Germinal center (tissue), 1 donor: ENCODE measurements around the gene OR6J1.
"Not testable (repeated sequence)": the region's sequence is repeated elsewhere in the genome, so short reads cannot be mapped to it uniquely, and the experiment has no call there.

Experiments
- DNase-seq: peaks from one replicate; pipeline ENCODE4 v3.0.0; 2012; ENCODE audit warnings: mixed read lengths, low spot score

The OR6J1 gene

DNA sequence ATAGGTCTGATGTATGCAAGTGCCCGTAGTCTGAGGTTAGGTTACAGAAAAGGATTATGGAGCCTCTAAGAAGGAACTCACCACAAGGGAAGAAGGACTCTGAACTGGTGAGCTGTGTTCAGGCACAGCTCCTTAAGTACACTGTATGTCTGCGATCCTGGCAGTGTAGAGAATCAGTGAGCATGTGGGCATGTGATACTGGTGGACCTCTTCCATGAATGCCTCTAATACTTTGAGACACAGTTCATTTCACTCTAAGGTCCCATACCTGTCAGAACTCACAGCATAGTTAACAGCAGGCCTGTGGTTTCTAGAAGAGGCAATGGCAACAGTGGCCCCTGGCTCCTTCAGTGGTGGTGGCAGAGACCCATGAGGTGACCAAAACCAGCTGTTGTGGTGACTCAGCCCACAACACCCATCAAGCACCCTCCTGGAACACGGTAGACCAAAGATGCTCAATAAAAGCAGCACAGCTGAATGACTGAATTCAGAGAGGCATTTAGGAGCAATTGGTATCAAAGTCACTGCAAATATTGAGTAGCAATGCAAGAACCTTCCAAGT is 6.9 kb upstream of the OR6J1 start:
- no peak for DNase-seq

DNA sequence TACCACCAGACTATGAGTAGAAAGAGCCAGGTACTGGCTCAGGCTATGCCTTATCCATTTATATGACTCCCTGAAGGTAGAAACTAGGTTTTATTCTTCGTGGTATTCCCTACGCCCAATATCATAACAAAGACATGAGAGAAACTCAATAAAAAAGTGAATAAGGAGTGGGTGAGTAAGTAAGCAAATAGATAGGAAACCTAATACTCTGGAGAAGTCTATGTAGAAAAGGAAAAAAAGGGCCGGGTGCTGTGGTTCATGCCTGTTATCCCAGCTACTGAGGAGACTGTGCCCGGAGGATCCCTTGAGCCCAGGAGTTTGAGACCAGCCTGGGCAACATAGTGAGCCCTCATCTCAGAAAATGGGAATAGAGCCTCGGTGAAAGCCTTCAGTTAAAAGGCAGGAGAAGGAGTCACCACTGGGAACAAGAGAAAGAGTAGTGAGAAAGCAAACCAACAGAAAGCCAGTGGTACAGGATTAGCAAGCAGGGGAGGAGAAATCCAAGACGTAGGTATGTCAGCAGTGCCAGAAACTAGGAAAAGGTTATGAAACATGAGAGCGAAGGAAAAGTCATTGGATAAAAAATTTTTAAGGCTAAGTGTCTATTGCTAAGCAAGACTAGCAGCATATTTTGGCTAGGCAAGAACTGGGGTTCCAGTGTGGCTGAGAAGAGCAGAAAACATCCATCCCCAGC is 6.0 kb upstream of the OR6J1 start:
- DNase-seq, result no peak

DNA sequence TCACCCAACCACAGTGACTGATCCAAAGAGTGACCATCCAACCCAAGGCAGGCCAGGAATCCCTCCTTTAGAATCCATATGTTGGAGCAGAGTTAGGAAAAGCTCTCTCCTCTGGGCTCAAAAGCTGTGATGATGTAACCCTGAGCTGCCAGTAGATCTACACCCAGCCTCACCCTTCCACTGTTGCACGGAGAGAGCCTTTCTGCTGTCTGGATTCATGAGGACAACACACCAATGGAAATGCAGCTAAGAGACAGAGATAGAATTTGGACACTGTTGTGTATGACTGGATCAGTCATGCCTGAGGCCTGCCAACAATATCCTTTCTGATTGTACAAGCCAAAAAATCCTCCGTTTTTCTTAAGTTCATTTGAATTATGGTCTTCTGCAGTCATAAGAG is 4.4 kb upstream of the OR6J1 start:
- DNase-seq, result no peak

DNA sequence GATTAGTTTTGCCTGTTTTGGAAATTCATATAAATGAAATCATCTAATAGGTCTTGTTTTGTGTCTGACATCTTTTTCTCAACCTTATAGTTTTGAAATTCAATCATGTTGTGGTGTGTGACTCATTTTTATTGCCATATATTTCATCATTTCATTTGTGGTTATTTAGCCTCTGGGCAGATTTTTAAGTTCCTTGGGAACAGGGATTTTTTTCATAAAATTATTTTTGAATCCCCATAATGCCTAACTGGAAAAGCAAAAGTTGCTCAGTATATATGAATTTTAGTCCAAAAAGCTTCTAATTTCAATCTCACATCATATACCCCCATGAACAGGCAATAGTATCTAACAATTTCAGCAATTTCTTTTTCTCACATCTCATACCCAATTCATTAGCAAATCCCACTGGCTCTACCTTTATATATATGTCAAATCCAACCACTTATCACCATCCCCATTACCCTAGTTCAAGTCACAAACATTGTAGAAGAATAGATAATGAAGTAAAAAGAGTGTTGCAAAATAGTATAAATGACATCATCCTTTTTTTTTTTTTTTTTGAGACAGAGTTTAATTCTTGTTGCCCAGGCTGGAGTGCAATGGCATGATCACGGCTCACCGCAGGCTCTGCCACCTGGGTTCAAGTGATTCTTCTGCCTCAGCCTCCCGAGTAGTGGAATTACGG is 2.6 kb upstream of the OR6J1 start:
- DNase-seq, result no peak

DNA sequence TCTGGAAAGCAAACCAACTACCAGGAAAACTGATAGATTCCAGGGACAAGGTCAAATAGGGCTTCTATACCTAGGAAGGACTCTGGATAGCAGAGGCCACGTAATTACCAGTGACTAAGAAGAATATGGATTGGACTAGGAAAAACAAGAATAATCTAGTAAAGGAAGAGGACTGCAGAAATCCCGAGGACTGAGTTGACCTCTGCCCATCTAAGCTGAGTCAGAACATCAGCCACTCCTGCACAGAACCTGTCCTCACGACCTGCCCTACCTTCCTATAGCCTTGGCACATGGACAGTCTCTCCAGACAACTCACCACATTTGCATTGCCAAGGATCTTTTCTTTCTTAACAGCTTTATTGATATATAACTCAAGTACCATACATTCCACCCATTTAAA is 2.3 kb downstream of the OR6J1 start:
- no peak for DNase-seq

DNA sequence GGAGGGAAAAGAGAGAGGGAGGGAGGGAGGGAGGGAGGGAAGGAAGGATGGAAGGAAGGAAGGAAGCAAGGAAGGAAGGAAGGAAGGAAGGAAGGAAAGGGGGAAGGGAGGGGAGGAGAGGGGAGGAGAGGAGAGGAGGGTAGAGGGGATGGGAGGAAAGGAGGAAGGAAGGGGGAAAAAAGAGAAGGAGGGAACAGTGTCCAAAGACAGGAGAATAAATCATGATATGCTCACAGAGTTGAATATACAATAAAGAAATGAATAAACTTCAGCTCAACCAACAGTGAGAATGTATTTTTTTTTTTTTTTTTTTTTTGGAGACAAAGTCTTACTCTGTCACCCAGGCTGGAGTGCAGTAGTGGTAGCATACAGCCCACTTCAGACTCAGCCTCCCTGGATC is 4.0 kb downstream of the OR6J1 start:
- DNase-seq, result no peak

DNA sequence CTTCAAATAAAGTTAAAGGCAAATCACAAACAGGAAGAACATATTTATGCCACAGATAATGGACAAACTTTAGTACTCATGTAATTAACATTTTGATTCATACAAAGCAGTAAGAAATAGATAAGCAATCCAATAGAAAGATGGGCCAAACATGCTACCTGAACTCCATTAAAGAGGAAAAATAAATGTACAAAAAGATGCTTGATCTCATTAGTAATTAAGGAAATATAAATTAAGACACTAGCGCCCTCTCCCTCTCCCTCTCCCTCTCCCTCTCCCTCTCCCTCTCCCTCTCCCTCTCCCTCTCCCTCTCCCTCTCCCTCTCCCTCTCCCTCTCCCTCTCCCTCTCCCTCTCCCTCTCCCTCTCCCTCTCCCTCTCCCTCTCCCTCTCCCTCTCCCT is 8.2 kb downstream of the OR6J1 start:
- not testable (repeated sequence) for DNase-seq

DNA sequence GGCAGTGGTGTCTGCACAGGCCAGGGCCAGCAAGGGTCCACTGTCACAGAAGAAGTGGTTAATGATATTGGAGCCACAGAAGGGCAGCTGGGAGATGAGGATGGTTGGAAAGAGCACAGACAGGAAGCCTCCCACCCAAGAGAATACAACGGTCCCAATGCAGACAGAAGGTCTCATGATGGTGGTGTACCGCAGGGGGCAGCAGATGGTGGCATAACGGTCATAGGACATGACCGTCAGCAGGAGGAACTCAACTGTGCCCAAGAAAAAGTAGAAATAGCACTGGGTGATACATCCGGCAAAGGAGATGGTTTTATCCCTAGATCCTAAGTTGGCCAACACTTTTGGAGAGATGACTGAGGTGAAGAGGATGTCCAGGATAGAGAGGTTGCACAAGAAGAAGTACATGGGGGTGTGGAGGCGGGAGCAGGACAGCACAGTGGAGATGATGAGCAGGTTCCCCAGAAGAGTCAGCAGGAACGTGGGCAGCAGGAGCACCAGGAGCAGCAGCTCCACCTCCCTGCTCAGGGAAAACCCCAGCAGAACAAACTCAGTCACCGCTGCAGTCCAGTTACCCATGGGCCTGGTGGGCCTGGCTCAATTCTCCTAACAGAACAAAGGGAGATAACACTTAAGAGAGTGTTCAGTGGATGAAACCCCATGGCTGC is 9.8 kb downstream of the OR6J1 start:
- DNase-seq, result no peak

DNA sequence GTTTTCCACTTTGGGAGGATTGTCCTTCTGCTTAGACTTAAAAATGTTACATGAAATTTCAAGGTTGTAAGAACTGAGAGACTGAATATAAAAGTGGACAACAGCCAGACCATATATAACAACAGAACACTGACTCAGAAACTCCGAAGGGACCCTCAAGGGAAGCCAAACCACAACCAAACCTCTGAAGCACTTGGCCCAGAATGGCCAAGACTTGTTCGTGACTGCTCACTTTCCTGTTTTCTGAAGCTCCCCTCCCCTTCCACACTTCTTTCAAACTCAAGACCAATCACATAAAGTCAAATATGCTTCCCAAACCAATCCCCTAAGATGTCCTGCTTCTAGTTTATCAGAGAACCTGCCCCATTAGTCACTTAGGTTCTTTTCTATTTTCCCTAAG is 13.7 kb downstream of the OR6J1 start:
- no peak for DNase-seq

DNA sequence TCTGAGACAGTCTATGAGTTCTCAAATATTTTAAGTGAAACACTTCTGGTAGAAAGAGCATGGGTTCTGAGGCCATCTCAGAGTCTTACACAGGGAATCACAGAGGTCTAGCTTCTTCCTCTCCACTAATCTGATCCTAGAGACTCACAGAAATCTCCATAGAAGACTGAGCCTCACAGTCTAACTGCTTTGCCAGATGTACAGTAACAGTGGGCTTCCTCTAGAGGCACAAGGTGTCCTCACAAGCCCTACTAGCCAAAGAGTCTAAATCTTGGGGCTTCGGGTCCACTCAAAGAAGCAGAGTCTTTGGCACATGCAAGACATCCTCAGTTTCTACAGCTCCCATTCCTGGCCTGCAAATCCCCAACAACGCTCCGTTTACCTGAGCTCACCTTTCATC is 14.1 kb downstream of the OR6J1 start:
- DNase-seq, result no peak

DNA sequence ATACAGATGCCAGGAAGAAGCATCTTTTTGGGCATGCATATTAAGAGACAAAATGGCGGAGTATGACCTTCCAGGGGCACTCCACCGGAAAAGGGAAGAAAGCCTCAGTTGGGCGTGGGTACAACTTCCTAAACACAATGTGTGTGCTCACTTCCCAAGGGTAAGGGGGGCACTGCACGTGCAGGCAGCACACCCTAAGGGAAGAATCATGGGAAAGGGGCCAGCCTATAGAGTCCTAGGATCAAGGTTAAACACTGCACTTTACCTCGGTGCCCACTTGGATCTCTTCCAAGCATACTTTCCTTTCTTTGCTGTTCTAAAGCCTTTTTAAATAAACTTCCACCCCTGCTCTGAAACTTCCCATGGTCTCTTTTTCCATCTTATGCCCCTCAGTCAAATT is 14.8 kb downstream of the OR6J1 start:
- no peak for DNase-seq

DNA sequence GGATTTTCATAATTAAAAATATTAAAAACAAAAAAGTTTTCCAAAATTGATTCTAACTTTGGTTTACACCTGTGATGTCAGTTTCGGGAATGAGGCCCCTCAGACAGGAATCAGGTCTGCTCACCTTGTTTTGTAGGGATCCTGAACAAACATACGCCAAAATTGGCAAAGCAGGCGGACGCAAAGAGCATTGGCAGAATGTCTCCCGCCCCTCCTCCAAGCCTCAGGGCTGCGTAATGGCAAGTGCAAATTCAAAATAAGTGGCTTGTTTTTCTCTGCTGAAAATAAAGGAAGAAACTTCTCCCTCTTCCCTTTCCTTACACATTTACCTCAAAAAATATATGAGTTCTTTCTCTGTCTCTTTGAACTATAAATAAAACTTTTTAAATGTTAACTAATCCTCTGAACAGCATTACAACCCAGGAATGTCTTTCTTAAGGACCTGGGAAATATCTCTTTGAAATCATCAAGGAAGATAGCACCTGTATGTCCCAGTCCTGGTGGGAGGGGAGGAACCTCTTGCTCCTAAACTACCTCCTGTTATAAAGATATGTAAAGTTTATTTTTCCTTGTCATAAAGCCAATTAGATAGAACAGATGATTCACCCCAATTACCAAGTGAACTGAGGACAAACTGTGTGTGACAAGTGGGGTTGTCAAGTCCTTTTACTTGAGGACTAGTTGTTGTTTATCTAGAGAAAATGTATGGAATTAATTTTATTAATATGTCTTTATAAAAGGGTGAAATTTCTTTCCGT is 16.5 kb downstream of the OR6J1 start:
- DNase-seq, result no peak

DNA sequence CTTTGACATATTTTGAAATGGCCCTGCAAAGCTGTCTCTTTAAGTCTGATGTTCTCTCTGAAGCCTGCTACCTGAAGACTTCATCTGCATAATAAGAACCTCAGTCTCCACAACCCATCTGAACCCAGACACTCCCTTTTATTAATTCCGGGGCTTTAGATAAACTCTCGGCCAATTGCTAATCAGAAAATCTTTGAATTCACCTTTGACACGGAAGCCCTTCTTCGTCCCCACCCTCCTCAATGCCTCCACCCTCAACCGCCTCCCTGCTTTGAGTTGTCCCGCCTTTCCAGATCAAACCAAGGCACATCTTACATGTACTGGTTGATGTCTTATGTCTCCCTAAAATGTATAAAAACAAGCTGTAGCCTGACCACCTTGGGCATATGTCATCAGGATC is 17.6 kb downstream of the OR6J1 start:
- DNase-seq, result no peak

DNA sequence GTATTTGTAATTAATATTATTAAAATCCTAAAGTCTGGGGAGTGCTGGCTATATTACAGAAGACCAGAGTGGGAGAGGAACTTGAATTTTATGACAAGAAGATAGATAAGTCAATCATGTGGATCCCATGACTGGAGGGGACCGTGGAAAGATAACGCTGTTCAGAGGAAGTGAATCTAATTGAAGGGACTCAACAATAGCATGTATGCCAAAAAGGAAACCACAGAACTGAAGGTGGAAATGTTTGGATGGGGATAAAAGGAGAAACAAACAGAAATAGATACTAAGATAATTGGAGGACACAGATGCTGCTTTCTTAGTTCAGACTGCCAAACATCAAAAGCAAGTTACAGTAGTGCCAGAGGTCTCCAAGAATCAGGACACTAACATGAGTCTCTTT is 21.1 kb downstream of the OR6J1 start:
- no peak for DNase-seq

DNA sequence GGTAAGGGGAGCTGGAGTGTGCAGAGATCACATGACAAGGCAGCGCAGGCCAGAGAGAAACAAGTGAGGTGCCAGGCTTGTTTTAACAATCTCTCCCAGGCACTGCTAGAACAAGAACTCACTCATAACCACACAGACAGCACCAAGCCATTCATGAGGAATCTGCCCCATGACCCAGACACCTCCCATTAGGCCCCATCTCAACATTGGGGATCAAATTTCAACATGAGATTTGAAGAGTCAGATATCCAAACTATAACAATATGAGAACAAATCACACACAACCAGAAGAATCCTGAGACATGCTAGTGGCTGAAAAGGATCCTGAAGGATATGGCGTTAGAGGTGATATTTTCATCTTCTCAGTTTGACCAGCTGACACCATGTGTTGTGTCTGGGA is 21.9 kb downstream of the OR6J1 start:
- DNase-seq, result no peak

DNA sequence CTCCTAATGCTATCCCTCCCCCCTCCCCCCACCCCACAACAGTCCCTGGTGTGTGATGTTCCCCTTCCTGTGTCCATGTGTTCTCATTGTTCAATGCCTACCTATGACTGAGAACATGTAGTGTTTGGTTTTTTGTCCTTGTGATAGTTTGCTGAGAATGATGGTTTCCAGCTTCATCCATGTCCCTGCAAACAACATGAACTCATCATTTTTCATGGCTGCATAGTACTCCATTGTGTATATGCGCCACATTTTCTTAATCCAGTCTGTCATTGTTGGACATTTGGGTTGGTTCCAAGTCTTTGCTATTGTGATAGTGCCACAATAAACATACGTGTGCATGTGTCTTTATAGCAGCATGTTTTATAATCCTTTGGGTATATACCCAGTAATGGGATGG is 28.4 kb downstream of the OR6J1 start:
- DNase-seq, result not testable (repeated sequence)

DNA sequence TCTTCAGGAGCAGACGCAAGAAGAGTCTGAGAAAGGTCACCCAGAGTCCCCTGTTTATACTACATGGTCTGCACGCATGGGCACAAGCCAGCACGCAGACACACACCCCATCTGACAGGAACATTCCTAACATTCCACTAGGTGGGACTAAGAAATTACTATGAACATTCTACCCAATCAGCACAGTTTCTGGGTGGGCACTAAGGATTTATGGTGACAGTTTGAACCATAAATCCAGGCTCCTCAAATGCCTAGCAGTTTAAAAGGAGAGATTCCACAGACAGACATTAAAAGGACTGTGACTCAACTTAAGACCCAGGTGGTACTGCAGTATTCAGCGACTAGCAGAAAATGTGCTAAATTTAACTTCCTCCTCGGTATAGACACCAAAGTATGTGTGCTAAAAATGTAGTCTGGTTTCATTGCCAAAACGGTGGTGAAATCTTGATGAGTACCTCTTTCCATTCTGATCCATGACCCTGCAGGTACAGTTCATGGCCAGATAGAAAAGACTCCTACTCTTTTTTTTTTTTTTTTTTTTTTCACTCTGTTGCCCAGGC is 29.8 kb downstream of the OR6J1 start:
- DNase-seq, result no peak

DNA sequence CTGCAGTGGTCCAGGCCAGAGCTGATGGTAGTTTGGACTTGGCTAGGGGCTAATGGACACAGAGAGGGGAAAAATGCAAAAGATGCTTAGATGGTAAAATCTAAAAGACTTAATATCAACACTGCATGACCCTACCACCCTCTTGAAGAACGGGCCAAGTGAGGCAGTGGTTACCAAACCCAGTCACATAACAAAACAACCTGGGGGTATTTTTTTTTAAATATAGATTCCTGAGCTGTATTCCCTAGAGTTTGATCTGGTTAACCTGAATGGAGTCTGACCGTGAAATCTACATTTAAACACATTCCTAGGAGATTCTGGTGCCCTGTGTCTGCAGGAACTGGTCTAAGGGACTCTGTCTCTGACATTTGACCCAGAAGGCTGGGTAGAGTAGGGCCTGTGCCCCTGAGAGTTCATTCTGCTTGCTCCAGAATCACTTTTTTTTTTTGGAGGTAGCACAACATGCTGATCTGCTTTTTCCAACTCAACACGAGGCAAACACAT is 30.4 kb downstream of the OR6J1 start:
- no peak for DNase-seq

DNA sequence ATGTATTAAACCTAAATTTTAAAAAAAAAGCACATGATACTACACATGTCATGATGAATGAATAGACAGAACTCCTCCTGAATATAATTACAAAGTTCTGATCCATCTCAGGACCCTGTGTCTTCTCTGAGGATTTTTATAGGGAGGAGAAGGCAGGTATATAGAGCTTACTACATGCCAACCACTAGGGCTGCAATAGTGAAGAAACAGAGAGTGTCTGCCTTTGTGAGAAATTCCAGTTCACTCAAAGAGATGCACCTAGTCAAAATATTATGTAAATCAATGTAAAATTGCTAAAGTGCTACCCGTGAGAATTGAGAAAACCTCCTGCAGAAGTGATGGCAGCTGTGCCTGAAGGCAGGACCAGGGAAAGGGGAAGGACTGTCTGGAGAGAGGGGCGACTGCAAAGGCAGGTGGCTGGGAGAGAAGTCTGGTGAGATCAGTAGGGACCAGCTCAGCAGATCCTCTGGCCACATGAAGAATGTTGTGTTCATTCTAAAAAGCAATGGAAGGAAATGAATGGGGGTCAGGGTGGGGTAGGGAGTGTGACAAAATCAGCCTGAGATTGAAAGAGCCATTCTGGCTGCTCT is 31.0 kb downstream of the OR6J1 start:
- DNase-seq, result no peak

DNA sequence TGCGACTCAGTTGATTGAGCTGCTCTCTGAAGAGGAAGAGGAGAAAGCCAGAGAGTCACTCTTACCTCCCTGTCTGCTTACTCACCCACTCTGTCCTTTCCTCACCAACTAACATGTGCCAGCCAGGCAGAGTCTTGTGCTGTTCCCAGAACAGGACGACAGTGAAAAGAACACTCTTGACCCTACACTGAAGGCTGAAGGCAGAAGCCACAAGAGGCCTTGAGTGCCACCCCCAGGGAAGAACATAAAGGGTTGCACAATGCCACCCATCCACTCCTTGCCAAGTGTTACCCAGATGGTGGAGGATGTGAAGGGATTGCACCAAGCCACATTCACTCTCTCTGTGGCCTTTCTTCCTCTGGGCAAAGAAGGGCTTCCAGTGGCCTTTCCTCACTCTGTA is 33.2 kb downstream of the OR6J1 start:
- DNase-seq, result no peak

DNA sequence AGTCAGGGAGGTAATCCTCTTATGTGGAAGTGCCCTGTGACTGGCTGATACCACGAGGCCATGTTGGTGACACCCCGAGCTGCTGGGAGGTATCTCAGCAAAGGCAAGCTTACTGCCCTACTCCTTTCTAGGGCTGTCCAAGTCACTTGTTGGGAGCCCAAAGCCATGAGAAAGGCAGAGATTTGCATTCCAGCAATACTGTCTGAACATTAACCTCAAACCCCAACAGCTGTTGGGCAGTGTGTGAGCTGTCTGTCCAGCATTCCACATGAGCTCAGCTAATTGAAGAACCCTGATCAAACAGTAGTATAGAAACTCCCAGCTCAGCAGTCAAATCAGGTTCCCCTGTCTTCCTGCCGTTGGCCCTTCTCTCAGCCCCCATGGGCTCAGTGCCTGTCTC is 36.9 kb downstream of the OR6J1 start:
- no peak for DNase-seq

DNA sequence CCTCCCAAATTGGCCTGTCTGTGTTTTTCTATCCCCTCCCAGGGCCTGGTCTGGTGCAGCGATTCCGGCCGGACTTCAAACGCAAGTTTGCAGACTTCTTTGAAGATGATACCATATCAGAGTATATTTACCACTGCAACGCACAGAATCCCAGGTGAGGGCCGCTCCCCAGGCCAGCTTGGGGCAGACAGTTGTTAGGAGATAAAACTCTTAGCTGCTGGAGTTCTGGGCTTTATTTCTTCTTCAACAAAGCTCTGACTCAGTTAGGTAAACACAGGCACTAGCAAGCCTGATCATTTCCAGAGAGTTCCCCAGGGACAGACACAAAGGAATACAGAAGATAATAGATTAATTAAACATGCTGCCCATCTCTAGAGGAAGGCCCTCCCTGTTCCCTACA is 37.8 kb downstream of the OR6J1 start:
- DNase-seq, result no peak
